ENCODE data around the gene ZNF582. TPM values are rescaled to one million over a fixed set of nuclear protein-coding genes. Genes with fewer than 3 reads are reported as not detected.
A peak's percentile ranks its signal among the peaks of the same experiment; 100 is the strongest.

The ZNF582 gene
- total and polyA plus RNA-seq, 2 donors (not counting 3 experiments of a cell fraction or from before 2014, with no cell fraction given), result 2.5 to 2.9 TPM

GRCh38 chr19:56403764-56404704 is 10.7 kb upstream of the ZNF582 start, which contains the start of gene ZNF583:
Gene ZNF583 (plus strand): TSS chr19:56404332. CDS start chr19:56407115, 2,783 bp downstream.
- DNase-seq (ENCODE audit: low read depth, low spot score), result peak; percentile 98
- peaks cover 0 to 8% of the 10 kb centered on the region in 2 experiments for H3K36me3 ChIP-seq (ENCODE audit: control insufficient read depth in 2 of 2, extremely low read depth in 1 of 2, insufficient read depth in 2 of 2, low read length in 2 of 2)
- no TSS peak for BruUV-seq (replicated peaks)
- H2AFZ ChIP-seq (ENCODE audit: low read depth, low read length), result peak within 1 kb of the TSS; percentile 72
- peaks cover 2% of the 10 kb centered on the region for H3K9me3 ChIP-seq (replicated peaks; ENCODE audit: control insufficient read depth, insufficient read depth, low read length)
- POLR2A ChIA-PET, result no interaction called here
- H3K9ac ChIP-seq (replicated peaks; ENCODE audit: extremely low read depth, insufficient read depth, low read length), result peak within 1 kb of the TSS; percentile 71
- FAIRE-seq, result peak; percentile 93
- H3K9me1 ChIP-seq (replicated peaks; ENCODE audit: control insufficient read depth, extremely low read depth, insufficient read depth, low read length), result no peaks in the 10 kb centered on the region
- H3K4me3 ChIP-seq (replicated peaks in 1 of 3; ENCODE audit: insufficient read depth in 1 of 3, low read depth in 1 of 3, low read length in 3 of 3), result peak within 1 kb of the TSS; percentile 42 to 81 (median 53)
- CTCF ChIA-PET, result interaction anchor here (0.6 to 1.4 kb wide), 6 partner anchors 9 to 338 kb away, joined by 3 to 5 read pairs (median 4); partner anchors contain the start of gene ZNF71
- no peaks in the 10 kb centered on the region for H4K20me1 ChIP-seq (replicated peaks; ENCODE audit: control insufficient read depth, extremely low read depth, insufficient read depth, low read length)
- intact Hi-C loops (cut with micrococcal nuclease) (loop anchor here (1.0 to 10.0 kb wide), 4 partner anchors 11 to 161 kb away; partner anchors contain the start of genes ZNF470, ZNF471 and ZNF582), dilution Hi-C loops (cut with MboI; ENCODE audit: extremely low pct_ligation_motif_present, low sequenced_read_pairs) (no loop called here)
- TF ChIP-seq EZH2 (IDR thresholded peaks at IDR 0.05; ENCODE audit: borderline replicate concordance, low read depth, low read length, severe bottlenecking) (no peak), POLR2AphosphoS5 (IDR thresholded peaks at IDR 0.05; ENCODE audit: insufficient read depth, low read depth, low read length) (peak; percentile 68), MAX (IDR thresholded peaks at IDR 0.05; ENCODE audit: insufficient read depth, insufficient read length) (no peak), JUN (IDR thresholded peaks at IDR 0.05; ENCODE audit: borderline replicate concordance, insufficient read depth, insufficient read length, low read depth) (no peak), POLR2A (IDR thresholded peaks at IDR 0.05; ENCODE audit: low read depth, low read length) (peak; percentile 32), CTCF (IDR thresholded peaks at IDR 0.05; ENCODE audit: extremely low read depth in 1 of 2, insufficient read depth in 1 of 2, low read depth in 1 of 2, low read length in 2 of 2) (no peak), FOS (IDR thresholded peaks at IDR 0.05; ENCODE audit: borderline replicate concordance, insufficient read depth, low read length) (no peak)
- peak within 1 kb of the TSS; percentile 57 for H3K27ac ChIP-seq (ENCODE audit: insufficient read depth, low read depth, low read length)
- H3K4me2 ChIP-seq (ENCODE audit: insufficient read depth, low read length), result peak within 1 kb of the TSS; percentile 73
- H3K27me3 ChIP-seq (ENCODE audit: control insufficient read depth in 2 of 2, insufficient read depth in 2 of 2, low read length in 2 of 2), result no peaks in the 10 kb centered on the region
- H3K79me2 ChIP-seq (ENCODE audit: control insufficient read depth, insufficient read depth, low read length), result no peaks in the 10 kb centered on the region
- H3K4me1 ChIP-seq (ENCODE audit: control insufficient read depth, extremely low read depth, insufficient read depth, low read length), result peaks cover 8% of the 10 kb centered on the region

All from endothelial cell of umbilical vein (primary cell).